Smooth muscle cell (in vitro differentiated cells): ENCODE results near the gene RIPK4. TPM values are rescaled to one million over a fixed set of nuclear protein-coding genes. Genes with fewer than 3 reads are reported as not detected.

ENCODE experiments used
- DNase-seq: peaks from one replicate; lab custom pipeline; 2025; ENCODE audit not compliant: unreplicated experiment; lab: John Stamatoyannopoulos, UW
- H2AFZ ChIP-seq: fragments of 200-600 bp; sonication (generic); 2 replicates; pipeline ENCODE4 v1.6.0; 2016; ENCODE audit warnings: antibody characterized with exemption, low read depth, mild to moderate bottlenecking
- H3F3A ChIP-seq: fragments of 200-600 bp; sonication (generic); 2 replicates; pipeline ENCODE4 v1.6.0; 2017; ENCODE audit warnings: antibody characterized with exemption, low read depth
- H3K27ac ChIP-seq: fragments of 200-600 bp; sonication (generic); 2 replicates; pipeline ENCODE4 v1.5.1; 2016; ENCODE audit warnings: low read depth, mild to moderate bottlenecking
- H3K27me3 ChIP-seq: fragments of 200-600 bp; sonication (generic); 2 replicates; pipeline ENCODE4 v1.6.1; 2016; ENCODE audit warnings: low read depth, mild to moderate bottlenecking
- H3K36me3 ChIP-seq: fragments of 200-600 bp; sonication (generic); 2 replicates; pipeline ENCODE4 v1.5.1; 2016; ENCODE audit warnings: low read depth
- H3K4me1 ChIP-seq: fragments of 200-600 bp; sonication (generic); 2 replicates; pipeline ENCODE4 v1.5.1; 2016; ENCODE audit warnings: low read depth
- H3K4me2 ChIP-seq: fragments of 200-600 bp; sonication (generic); 2 replicates; pipeline ENCODE4 v1.6.0; 2016; ENCODE audit warnings: mild to moderate bottlenecking
- H3K4me3 ChIP-seq: fragments of 200-600 bp; sonication (generic); 2 replicates; pipeline ENCODE4 v1.5.1; 2016; ENCODE audit warnings: mild to moderate bottlenecking
- H3K79me2 ChIP-seq: fragments of 200-600 bp; sonication (generic); 2 replicates; pipeline ENCODE4 v1.6.0; 2016; ENCODE audit warnings: low read depth, mild to moderate bottlenecking
- H3K9ac ChIP-seq: fragments of 200-600 bp; sonication (generic); 2 replicates; pipeline ENCODE4 v1.6.0; 2016; ENCODE audit warnings: low read depth
- H3K9me3 ChIP-seq: fragments of 200-600 bp; sonication (generic); replicated peaks from 2 replicates; pipeline ENCODE4 v1.5.1; 2016; ENCODE audit warnings: low read depth
- H4K20me1 ChIP-seq: fragments of 200-600 bp; sonication (generic); 2 replicates; pipeline ENCODE4 v1.6.0; 2016; ENCODE audit warnings: low read depth
- WGBS: methylation state at CpG from one replicate; pipeline ENCODE4 v1.1.7; 2016; ENCODE audit warnings: low lambda C conversion rate; 5-methylcytosine and 5-hydroxymethylcytosine counted together
- polyA plus RNA-seq: library from polyadenylated mRNA; unstranded; fragments of >200 nt; fragmentation: Nextera tagmentation; extraction: Ambion mirVana; gene quantifications from 2 replicates; pipeline ENCODE4 v1.2.1, GENCODE V29; 2016
- total RNA-seq: library from RNA; depleted of rRNA; stranded (reverse); fragments of >200 nt; gene quantifications from 2 replicates; pipeline ENCODE4 v1.2.3, GENCODE V29; 2014
- TF ChIP-seq, protein P1 (sequence below): fragments of 200-600 bp; sonication (generic); IDR thresholded peaks from 2 replicates; pipeline ENCODE4 v1.5.1; 2017; ENCODE audit warnings: borderline replicate concordance, mild to moderate bottlenecking, antibody characterized with exemption; ENCODE audit not compliant: insufficient read depth, poor library complexity, severe bottlenecking

RIPK4 gene
- total and polyA plus RNA-seq, 2 experiments from 2014 or later, result 1.1 to 3.7 TPM

DNA sequence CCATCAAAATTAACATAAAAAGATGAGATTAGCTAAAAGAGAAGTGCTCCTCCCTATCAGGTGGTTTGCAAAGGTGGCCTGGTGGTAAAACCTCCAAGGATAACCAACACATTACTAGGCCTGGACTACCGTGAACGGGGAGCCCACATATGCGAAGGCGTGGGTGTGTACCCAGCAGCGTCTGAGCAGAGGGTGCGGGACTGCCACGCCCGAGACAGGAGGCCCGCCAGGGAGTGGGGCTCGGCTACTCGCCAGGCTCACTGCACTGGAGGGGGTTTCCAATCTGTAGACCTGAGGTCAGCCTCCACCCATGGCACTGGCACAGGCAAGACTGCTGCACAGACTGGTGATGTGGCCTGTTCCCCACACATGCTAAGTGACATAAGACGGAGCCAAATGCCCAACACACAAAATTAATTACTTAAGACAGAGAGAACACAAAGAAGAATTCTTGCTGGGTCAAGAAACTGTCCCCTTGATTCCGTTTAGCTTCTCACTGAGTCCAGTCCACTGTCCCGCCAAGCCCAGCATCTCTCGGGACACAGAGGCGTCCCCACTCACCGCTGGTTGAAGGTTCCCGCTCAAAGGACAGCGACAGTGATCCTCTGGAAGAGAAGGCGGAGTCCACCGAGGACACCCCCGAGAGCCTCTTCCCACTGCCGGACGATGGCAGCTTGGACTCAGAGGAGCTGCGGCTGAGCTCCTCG lies 23.4 kb downstream of the RIPK4 start:
- Histone ChIP-seq H3K4me3 (no peak overlapping the region), H4K20me1 (no peaks in the 10 kb centered on the region), H2AFZ (no peak overlapping the region), H3F3A (no peaks in the 10 kb centered on the region), H3K27ac (no peak overlapping the region), H3K36me3 (no peaks in the 10 kb centered on the region), H3K4me1 (no peaks in the 10 kb centered on the region), H3K27me3 (no peaks in the 10 kb centered on the region), H3K9ac (no peak overlapping the region), H3K79me2 (no peaks in the 10 kb centered on the region), H3K9me3 (peaks cover under 1% of the 10 kb centered on the region), H3K4me2 (no peak overlapping the region)
- 95% methylated on average over 26 of the region's 26 CpGs for WGBS
- TF ChIP-seq, protein P1, sequence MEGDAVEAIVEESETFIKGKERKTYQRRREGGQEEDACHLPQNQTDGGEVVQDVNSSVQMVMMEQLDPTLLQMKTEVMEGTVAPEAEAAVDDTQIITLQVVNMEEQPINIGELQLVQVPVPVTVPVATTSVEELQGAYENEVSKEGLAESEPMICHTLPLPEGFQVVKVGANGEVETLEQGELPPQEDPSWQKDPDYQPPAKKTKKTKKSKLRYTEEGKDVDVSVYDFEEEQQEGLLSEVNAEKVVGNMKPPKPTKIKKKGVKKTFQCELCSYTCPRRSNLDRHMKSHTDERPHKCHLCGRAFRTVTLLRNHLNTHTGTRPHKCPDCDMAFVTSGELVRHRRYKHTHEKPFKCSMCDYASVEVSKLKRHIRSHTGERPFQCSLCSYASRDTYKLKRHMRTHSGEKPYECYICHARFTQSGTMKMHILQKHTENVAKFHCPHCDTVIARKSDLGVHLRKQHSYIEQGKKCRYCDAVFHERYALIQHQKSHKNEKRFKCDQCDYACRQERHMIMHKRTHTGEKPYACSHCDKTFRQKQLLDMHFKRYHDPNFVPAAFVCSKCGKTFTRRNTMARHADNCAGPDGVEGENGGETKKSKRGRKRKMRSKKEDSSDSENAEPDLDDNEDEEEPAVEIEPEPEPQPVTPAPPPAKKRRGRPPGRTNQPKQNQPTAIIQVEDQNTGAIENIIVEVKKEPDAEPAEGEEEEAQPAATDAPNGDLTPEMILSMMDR, result no peak
- no peak for DNase-seq

DNA sequence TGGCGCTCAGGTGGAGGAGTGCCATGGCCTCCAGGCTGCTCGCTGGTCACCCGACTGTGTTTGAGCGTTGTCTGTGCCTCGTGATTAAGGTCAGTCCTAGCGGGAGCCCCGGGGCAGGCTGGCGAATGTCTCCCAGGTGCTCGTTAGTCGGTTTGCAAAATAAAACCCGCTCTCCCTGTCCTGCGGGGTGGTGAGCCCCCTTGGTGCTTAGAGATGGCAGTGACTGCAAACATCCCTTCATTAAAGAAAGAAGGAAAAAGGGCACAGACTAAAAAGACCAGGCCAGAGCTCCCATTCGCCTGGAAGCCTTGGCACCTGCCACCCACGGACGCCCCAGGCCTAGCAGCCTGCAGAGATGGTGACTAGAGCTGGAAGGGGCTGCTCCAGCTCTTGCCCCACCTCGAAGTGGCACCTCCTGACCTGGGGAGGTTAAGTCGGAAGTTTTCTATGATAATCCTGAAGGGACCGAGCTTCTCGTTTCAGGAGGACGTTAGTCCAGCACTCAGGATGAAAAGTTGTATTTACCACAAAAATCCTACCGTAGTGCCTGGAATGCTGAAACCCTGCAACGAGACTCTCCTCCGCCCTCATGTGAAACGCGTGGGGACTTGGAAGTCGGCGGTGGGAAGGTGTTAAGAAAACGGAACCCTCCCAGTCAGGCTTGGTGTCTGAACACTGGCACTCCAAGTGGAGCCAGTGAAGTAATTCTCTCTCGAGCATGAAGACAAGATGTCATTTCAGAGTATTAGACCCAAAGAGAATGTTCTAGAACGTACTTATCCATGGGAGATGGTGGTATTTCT lies 24.6 kb downstream of the RIPK4 start:
- Histone ChIP-seq H3K4me3 (no peak overlapping the region), H3K27ac (no peak overlapping the region), H2AFZ (no peak overlapping the region), H3K27me3 (no peaks in the 10 kb centered on the region), H3F3A (no peaks in the 10 kb centered on the region), H3K9me3 (peaks cover 6% of the 10 kb centered on the region), H3K79me2 (no peaks in the 10 kb centered on the region), H3K36me3 (no peaks in the 10 kb centered on the region), H3K4me2 (no peak overlapping the region), H3K4me1 (no peaks in the 10 kb centered on the region), H4K20me1 (no peaks in the 10 kb centered on the region), H3K9ac (no peak overlapping the region)
- no peak for DNase-seq
- TF ChIP-seq, protein P1, result no peak
- WGBS, result 93% methylated on average over 30 of the region's 30 CpGs

DNA sequence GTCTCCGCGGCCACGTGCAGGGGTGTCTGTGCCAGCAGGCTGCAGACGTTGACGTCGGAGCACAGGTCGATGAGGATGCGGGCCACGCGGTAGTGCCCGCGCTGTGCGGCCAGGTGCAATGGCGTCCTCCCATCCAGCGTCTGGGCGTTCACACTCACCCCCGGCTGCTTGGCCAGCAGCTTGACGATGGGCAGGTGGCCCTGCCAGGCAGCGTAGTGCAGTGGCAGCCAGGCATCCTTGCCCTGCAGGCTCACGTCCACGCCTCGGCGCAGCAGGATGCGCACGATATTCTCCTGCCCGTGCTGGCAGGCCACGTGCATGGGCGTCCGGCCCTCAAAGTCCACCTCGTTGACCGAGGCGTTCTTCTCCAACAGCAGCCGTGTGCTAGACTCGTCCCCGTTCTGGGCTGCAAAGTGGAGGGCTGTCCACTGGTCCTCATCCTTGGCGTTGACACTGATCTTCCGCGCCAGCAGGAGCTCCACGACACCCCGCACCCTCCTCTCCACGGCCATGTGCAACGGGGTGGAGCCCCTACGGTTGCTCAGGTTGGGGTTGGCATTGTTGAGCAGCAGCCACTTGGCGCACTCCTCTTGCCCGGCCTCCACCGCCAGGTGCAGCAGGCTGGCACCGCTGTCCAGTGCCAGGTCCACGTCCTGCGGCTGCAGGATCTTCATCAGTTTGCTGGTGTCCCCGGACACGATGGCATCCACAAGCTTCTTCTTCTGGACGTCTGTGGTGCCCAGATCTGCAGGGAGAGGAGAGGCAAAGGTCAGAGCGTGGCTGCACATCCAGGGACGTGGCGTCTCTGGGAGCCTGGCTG lies 25.4 kb downstream of the RIPK4 start:
- TF ChIP-seq, protein P1, result no peak
- H3K27me3 ChIP-seq, result no peaks in the 10 kb centered on the region
- no peaks in the 10 kb centered on the region for H3K79me2 ChIP-seq
- H3K27ac ChIP-seq, result no peak overlapping the region
- 97% methylated on average over 55 of the region's 55 CpGs for WGBS
- H3K9ac ChIP-seq, result no peak overlapping the region
- no peak overlapping the region for H3K4me2 ChIP-seq
- H3F3A ChIP-seq, result no peaks in the 10 kb centered on the region
- H3K4me1 ChIP-seq, result no peaks in the 10 kb centered on the region
- H4K20me1 ChIP-seq, result no peaks in the 10 kb centered on the region
- no peak for DNase-seq
- H3K4me3 ChIP-seq, result no peak overlapping the region
- no peaks in the 10 kb centered on the region for H3K36me3 ChIP-seq
- peaks cover 6% of the 10 kb centered on the region for H3K9me3 ChIP-seq
- H2AFZ ChIP-seq, result no peak overlapping the region
